Neural crest cell (in vitro differentiated cells): ENCODE results near the gene ARHGAP15. TPM values are rescaled to one million over a fixed set of nuclear protein-coding genes. Genes with fewer than 3 reads are reported as not detected.

Experiments used
- DNase-seq: peaks from one replicate; pipeline ENCODE4 v3.0.0; 2021; ENCODE audit warnings: low read depth, mixed read lengths, low spot score
- H3K27ac Mint-ChIP-seq: one replicate; pipeline ENCODE4 v1.8.0; 2021; ENCODE audit warnings: mild to moderate bottlenecking, mixed read lengths; ENCODE audit not compliant: unreplicated experiment
- H3K27me3 Mint-ChIP-seq: 2 replicates; pipeline ENCODE4 v1.8.0; 2021; ENCODE audit warnings: low read depth, mild to moderate bottlenecking, mixed read lengths
- H3K36me3 Mint-ChIP-seq: 2 replicates; pipeline ENCODE4 v1.8.0; 2021; ENCODE audit warnings: low read depth, mild to moderate bottlenecking, mixed read lengths
- H3K4me1 Mint-ChIP-seq: 2 replicates; pipeline ENCODE4 v1.8.0; 2021; ENCODE audit warnings: mixed read lengths
- H3K4me3 Mint-ChIP-seq: one replicate; pipeline ENCODE4 v1.8.0; 2021; ENCODE audit warnings: mild to moderate bottlenecking, mixed read lengths
- H3K9me3 Mint-ChIP-seq: 2 replicates; pipeline ENCODE4 v1.8.0; 2021; ENCODE audit warnings: mixed read lengths
- CTCF ChIP-seq: fragments of 200-600 bp; sonication (generic); conservative IDR thresholded peaks from 2 replicates; pipeline ENCODE4 v1.5.0; 2021; ENCODE audit warnings: antibody characterized with exemption, mild to moderate bottlenecking
- total RNA-seq: library from RNA; stranded (reverse); gene quantifications from 2 replicates; pipeline ENCODE4 v1.2.1, GENCODE V29; 2021

ARHGAP15 gene
- total RNA-seq, 1 donor from 2014 or later: 2.8 TPM

- no peak for DNase-seq
- H3K27me3 Mint-ChIP-seq: no peaks in the 10 kb centered on the region
- TF ChIP-seq CTCF: no peak
- peaks cover 4% of the 10 kb centered on the region for H3K9me3 Mint-ChIP-seq
- peak overlapping the region; percentile 82 for H3K27ac Mint-ChIP-seq
- H3K36me3 Mint-ChIP-seq: no peaks in the 10 kb centered on the region
- peaks cover 19% of the 10 kb centered on the region for H3K4me1 Mint-ChIP-seq
- H3K4me3 Mint-ChIP-seq: no peak overlapping the region
Measured at GRCh38 chr2:143779021-143779420, 649.8 kb downstream of the ARHGAP15 start.

- H3K9me3 Mint-ChIP-seq: peaks cover 21% of the 10 kb centered on the region
- no peak overlapping the region for H3K4me3 Mint-ChIP-seq
Measured at GRCh38 chr2:143786026-143786765, 657.0 kb downstream of the ARHGAP15 start.

GRCh38 chr2:143787674-143788073 is 658.5 kb downstream of the ARHGAP15 start:
- no peak overlapping the region for H3K27ac Mint-ChIP-seq
- H3K36me3 Mint-ChIP-seq: peaks cover 4% of the 10 kb centered on the region

More at GRCh38 chr2:143786026-143786765, 657.0 kb downstream of the ARHGAP15 start:
- Mint-ChIP-seq H3K36me3 (peaks cover 4% of the 10 kb centered on the region), H3K27me3 (no peaks in the 10 kb centered on the region), H3K27ac (no peak overlapping the region), H3K4me1 (no peaks in the 10 kb centered on the region)
- DNase-seq: no peak
- no peak for TF ChIP-seq CTCF

GRCh38 chr2:143792602-143793001 is 663.4 kb downstream of the ARHGAP15 start:
- DNase-seq: no peak
- peaks cover 17% of the 10 kb centered on the region for H3K9me3 Mint-ChIP-seq
- peaks cover 7% of the 10 kb centered on the region for H3K4me1 Mint-ChIP-seq
- no peaks in the 10 kb centered on the region for H3K27me3 Mint-ChIP-seq
- H3K36me3 Mint-ChIP-seq: peaks cover 6% of the 10 kb centered on the region
- H3K27ac Mint-ChIP-seq: no peak overlapping the region
- no peak for TF ChIP-seq CTCF
- H3K4me3 Mint-ChIP-seq: no peak overlapping the region

More at GRCh38 chr2:143787674-143788073, 658.5 kb downstream of the ARHGAP15 start:
- TF ChIP-seq CTCF: no peak
- H3K4me1 Mint-ChIP-seq: no peaks in the 10 kb centered on the region
- peaks cover 21% of the 10 kb centered on the region for H3K9me3 Mint-ChIP-seq
- H3K4me3 Mint-ChIP-seq: no peak overlapping the region
- no peaks in the 10 kb centered on the region for H3K27me3 Mint-ChIP-seq
- no peak for DNase-seq

- H3K4me1 Mint-ChIP-seq: peaks cover 7% of the 10 kb centered on the region
- H3K27me3 Mint-ChIP-seq: no peaks in the 10 kb centered on the region
- peaks cover 15% of the 10 kb centered on the region for H3K9me3 Mint-ChIP-seq
- no peak overlapping the region for H3K27ac Mint-ChIP-seq
- no peak for TF ChIP-seq CTCF
- peaks cover 9% of the 10 kb centered on the region for H3K36me3 Mint-ChIP-seq
- H3K4me3 Mint-ChIP-seq: no peak overlapping the region
- no peak for DNase-seq
Measured at GRCh38 chr2:143793381-143793780, 664.2 kb downstream of the ARHGAP15 start.
